Colonic mucosa (tissue), 4 donors: Measurements from ENCODE around the gene ERCC2. TPM values are rescaled to one million over a fixed set of nuclear protein-coding genes. Genes with fewer than 3 reads are reported as not detected.
"Not testable (repeated sequence)": the region's sequence is repeated elsewhere in the genome, so short reads cannot be mapped to it uniquely, and the experiment has no call there.

Experiments
- DNase-seq: peaks from one replicate; pipeline ENCODE4 v3.0.0-alpha.2; 2020
- H3K27ac ChIP-seq: fragments of 200-600 bp; one replicate; pipeline ENCODE4 v1.8.0; 2021
- H3K27me3 ChIP-seq: fragments of 200-600 bp; one replicate; pipeline ENCODE4 v1.8.0; 2021
- H3K36me3 ChIP-seq: fragments of 200-600 bp; one replicate; pipeline ENCODE4 v1.8.0; 2021
- H3K4me1 ChIP-seq: fragments of 200-600 bp; one replicate; pipeline ENCODE4 v1.8.0; 2021; ENCODE audit warnings: mild to moderate bottlenecking
- H3K4me3 ChIP-seq: fragments of 200-600 bp; one replicate; pipeline ENCODE4 v1.8.0; 2021
- H3K9ac ChIP-seq, 2 donors: one replicate each; pipeline ENCODE4 v1.7.0; 2013; ENCODE audit warnings: control low read depth in 2 of 2, low read depth in 2 of 2, low read length in 2 of 2
- H3K9me3 ChIP-seq: fragments of 200-600 bp; one replicate; pipeline ENCODE4 v1.8.0; 2021
- CTCF ChIP-seq: fragments of 200-600 bp; IDR thresholded peaks from one replicate; pipeline ENCODE4 v1.8.0; 2022; ENCODE audit warnings: antibody characterized with exemption, mild to moderate bottlenecking
- intact Hi-C: fragments of 100-400 bp; cut with DNase I; formaldehyde crosslinking; loops from one replicate; pipeline ENCODE4 v1.14.1; 2022
- total RNA-seq, 2 donors: library from RNA; stranded (reverse); fragmentation: NEBNext Ultra II Directional in 1 of 2; extraction: Animal tissue kit (Norgen Biotek cat#: 25700) in 1 of 2; gene quantifications; one replicate each; pipeline ENCODE4 v1.2.1, GENCODE V29; 2021
- donor health status: healthy.
- donor health status: DM: no; HTN: no; CAD: no.
- donor health status: DM: no; HTN: no; CAD: no.

ERCC2 gene
- total RNA-seq, 2 donors from 2014 or later = 12.7 to 17.4 TPM

- no peaks in the 10 kb centered on the region for H3K9me3 ChIP-seq
- DNase-seq = no peak
- H3K4me1 ChIP-seq = no peaks in the 10 kb centered on the region
- intact Hi-C loops = no loop called here
- H3K4me3 ChIP-seq = no peak overlapping the region
- H3K9ac ChIP-seq = no peak overlapping the region
- H3K27ac ChIP-seq = no peak overlapping the region
- no peak for TF ChIP-seq CTCF
- no peaks in the 10 kb centered on the region for H3K27me3 ChIP-seq
- no peaks in the 10 kb centered on the region for H3K36me3 ChIP-seq
These were observed 44.1 kb upstream of the ERCC2 start for GRCh38 chr19:45414468-45414867.

DNA sequence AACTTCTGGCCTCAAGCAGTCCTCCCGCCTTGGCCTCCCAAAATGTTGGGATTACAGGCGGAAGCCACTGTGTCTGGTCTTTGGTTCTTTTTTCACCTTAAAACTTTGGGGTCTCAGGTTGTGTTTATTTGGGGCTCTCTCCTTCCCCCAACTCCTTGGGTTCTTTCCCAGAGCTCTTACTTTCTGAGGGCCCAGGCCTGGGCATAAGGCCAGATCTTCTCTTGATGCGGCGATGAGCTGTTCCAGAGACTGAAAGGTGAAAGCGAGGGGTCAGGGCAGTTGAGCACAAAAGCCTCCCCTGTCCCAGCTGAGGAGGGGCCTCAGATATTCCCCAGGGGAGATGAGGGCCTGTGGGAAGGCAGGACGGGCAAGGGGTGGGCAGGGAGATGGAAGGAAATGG is 43.1 kb upstream of the ERCC2 start:
- no peak for TF ChIP-seq CTCF
- no peak overlapping the region for H3K4me3 ChIP-seq
- no peaks in the 10 kb centered on the region for H3K27me3 ChIP-seq
- no peaks in the 10 kb centered on the region for H3K9me3 ChIP-seq
- no peak for DNase-seq
- no peak overlapping the region for H3K27ac ChIP-seq
- intact Hi-C loops = no loop called here
- no peak overlapping the region for H3K9ac ChIP-seq
- no peaks in the 10 kb centered on the region for H3K4me1 ChIP-seq
- H3K36me3 ChIP-seq = no peaks in the 10 kb centered on the region

GRCh38 chr19:45410330-45410729 is 40.0 kb upstream of the ERCC2 start:
- H3K27me3 ChIP-seq, H3K9ac ChIP-seq, intact Hi-C loops, H3K4me1 ChIP-seq, H3K4me3 ChIP-seq, DNase-seq, H3K27ac ChIP-seq, H3K36me3 ChIP-seq, H3K9me3 ChIP-seq: not testable (repeated sequence)

DNA sequence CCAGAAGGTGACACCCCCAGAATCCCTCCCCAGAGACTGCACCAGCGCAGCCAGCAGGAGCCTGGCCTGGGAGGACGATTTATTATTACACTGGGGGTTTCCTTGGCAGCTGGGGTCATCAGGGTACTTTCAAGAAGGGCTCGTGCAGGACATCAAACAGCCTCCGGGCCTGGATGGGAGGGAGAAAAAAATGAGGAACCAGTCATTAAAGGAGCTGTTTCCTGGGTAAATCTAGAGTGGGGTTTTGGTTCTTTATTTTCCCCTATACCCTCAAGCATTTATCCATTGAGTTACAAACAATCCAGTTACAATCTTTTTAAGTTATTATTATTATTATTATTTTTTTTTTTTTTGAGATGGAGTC is 39.2 kb upstream of the ERCC2 start:
- Histone ChIP-seq H3K27me3 (no peaks in the 10 kb centered on the region), H3K27ac (no peak overlapping the region), H3K4me1 (peaks cover 5% of the 10 kb centered on the region), H3K4me3 (no peak overlapping the region), H3K9ac (no peak overlapping the region), H3K9me3 (no peaks in the 10 kb centered on the region), H3K36me3 (no peaks in the 10 kb centered on the region)
- intact Hi-C loops = no loop called here
- no peak for DNase-seq
- TF ChIP-seq CTCF = no peak

- no peaks in the 10 kb centered on the region for H3K9me3 ChIP-seq
- intact Hi-C loops = no loop called here
- no peak for DNase-seq
- no peak overlapping the region for H3K27ac ChIP-seq
- no peak overlapping the region for H3K9ac ChIP-seq
- H3K27me3 ChIP-seq = no peaks in the 10 kb centered on the region
- H3K36me3 ChIP-seq = no peaks in the 10 kb centered on the region
- no peak for TF ChIP-seq CTCF
- no peak overlapping the region for H3K4me3 ChIP-seq
- peaks cover 5% of the 10 kb centered on the region for H3K4me1 ChIP-seq
These were observed 38.6 kb upstream of the ERCC2 start for GRCh38 chr19:45408830-45409556.

GRCh38 chr19:45408121-45408520 is 37.7 kb upstream of the ERCC2 start:
- DNase-seq = no peak
- Histone ChIP-seq H3K27me3 (no peaks in the 10 kb centered on the region), H3K27ac (no peak overlapping the region), H3K9ac (no peak overlapping the region), H3K4me3 (no peak overlapping the region), H3K36me3 (no peaks in the 10 kb centered on the region), H3K9me3 (no peaks in the 10 kb centered on the region), H3K4me1 (peaks cover 14% of the 10 kb centered on the region)
- no peak for TF ChIP-seq CTCF
- intact Hi-C loops = no loop called here

DNA sequence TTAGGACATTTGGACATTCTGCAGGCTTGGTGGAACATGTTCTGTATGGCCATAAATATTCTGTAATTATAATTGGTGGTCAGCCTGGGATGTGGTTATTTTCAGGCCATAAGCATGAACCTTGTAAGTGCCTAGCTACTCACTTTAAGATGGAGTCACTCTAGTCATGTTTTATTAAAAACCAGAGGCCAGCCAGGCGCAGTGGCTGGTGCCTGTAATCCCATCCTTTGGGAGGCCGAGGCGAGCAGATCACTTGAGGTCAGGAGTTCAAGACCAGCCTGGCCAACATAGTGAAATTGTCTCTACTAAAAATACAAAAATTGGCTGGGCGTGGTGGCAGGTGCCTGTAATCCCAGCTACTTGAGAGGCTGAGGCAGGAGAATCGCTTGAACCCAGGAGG is 37.2 kb upstream of the ERCC2 start:
- H3K27me3 ChIP-seq, H3K36me3 ChIP-seq, H3K9me3 ChIP-seq, H3K27ac ChIP-seq, intact Hi-C loops, H3K9ac ChIP-seq, DNase-seq, H3K4me3 ChIP-seq: not testable (repeated sequence)
- peaks cover 18% of the 10 kb centered on the region for H3K4me1 ChIP-seq
